Erythroblast (primary cell): ENCODE measurements around the gene MNS1.

Source experiments
- GATA1 ChIP-seq: IDR thresholded peaks from 2 replicates; pipeline ENCODE4 v1.6.1; 2011; ENCODE audit warnings: low read depth, mild to moderate bottlenecking, control low read depth, low read length, moderate library complexity
- POLR2A ChIP-seq: IDR thresholded peaks from 2 replicates; pipeline ENCODE4 v1.6.1; 2011; ENCODE audit warnings: mild to moderate bottlenecking, low read length

DNA sequence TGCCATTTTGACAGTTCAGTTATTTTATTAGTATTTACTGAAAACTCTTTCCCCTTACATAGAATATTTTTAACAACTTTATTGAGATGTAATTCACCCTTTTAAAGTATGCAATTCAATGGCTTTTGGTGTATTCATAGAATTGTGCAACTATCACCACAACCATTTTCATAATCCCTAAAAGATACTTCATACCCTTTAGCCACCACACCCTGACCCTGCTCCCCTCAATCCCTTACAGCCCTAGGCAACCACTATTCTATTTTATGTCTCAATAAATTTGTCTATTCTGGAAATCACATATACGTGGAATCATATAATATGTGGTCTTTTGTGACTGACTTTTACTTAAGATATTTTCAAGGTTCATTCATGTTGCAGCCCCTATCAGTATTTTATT lies 70.0 kb downstream of the MNS1 start:
- TF ChIP-seq POLR2A (no peak), GATA1 (no peak)
